ENCODE measurements around the gene C16orf46.
"Not testable (repeated sequence)": the region's sequence is repeated elsewhere in the genome, so short reads cannot be mapped to it uniquely, and the experiment has no call there.

Gene C16orf46, protein sequence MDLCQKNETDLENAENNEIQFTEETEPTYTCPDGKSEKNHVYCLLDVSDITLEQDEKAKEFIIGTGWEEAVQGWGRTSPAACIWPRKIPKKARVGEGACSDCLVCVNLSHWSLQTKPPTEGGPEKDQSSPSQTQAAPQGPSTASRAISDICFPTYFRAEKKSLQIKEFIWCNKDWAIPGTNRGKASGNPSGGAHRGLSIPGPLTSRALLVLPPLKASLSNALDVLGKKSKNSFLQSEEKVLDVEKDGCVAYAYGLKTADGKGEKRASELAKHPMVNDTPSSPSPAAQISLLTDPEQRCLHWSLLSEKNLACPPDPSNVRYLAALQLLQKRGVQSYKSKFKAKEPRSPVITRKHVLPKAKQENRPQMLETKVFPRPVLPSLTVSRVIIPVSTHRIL

DNA sequence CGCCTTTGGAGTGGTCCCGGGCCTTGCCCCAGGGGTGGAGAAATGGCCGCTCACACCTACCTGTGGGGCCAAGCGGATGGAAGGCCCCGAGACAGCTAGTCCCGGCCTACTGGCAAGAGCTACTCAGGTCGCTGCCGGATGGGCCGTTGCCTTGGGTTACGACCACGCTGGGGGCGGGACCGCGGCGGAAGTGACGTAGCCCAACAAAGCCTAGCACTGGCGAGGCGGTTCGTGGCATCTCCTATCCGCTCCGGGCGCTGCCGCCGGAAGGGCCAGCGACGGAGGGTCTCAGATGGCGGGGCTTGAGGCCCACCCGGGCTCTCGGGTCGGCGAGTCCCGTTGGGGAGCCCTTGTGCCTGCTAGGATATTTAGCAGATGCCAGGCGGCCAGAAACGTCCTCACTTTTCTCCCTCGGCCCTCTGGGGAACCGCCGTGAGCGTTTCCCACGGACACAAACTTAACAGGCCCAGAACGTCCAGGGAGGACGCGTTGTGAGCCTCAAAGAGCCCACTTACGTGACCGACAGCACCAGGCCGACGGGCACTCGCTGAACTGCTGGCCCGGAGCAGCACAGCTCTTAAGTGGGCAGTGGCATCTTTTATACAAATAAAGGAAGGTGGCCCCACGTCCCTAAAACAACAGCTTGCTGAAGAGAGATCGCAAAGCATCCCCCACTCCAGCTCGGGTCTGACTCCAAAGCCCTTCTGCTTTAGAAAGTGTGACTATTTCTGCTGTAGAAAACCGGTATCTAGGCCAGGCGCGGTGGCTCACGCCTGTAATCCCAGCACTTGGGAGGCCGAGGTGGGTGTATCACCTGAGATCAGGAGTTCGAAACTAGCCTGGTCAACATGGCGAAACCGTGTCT is at the start of gene C16orf46:
TSS of gene C16orf46 (minus strand) at position 163 of the 865 bp plus-strand sequence. CDS start 13,283 bp downstream, outside the sequence.
- DNase-seq = peak; percentile 88

DNA sequence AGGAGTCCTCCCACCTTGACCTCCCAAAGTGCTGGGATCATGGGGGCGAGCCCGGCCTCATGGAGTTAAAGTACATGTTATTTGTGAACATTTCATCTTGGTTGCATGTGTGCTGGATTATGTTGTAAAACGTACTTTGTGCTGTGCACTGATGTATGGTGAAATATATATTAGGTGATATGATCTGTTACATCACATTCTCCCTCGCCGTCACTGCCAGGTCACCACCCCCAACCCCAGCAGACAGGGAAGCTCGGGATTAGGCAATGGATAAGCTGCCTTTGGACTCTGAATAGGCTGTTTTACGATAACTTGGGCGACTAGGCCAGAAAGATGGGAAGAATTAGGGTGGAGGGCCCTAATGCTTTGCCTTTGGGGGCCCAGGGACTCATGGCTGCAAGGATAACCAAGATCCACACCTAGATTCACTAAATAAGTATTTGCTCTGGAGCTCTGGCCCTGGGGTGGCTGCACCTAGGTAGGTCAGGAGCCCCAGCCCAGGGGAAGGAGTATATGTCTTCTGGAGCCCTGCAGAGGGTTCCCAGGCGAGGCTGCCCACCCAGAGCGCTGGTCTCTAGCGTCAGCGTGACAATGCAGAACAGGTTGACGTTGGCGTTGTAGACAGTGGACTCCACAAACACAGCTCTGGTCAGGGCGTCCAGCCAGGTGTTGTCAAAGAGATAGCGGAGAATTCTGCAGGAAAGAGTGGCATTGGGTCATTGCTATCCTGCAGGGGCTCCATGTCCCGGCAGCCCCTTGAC is 46.2 kb upstream of the C16orf46 start:
- no peak for DNase-seq

DNA sequence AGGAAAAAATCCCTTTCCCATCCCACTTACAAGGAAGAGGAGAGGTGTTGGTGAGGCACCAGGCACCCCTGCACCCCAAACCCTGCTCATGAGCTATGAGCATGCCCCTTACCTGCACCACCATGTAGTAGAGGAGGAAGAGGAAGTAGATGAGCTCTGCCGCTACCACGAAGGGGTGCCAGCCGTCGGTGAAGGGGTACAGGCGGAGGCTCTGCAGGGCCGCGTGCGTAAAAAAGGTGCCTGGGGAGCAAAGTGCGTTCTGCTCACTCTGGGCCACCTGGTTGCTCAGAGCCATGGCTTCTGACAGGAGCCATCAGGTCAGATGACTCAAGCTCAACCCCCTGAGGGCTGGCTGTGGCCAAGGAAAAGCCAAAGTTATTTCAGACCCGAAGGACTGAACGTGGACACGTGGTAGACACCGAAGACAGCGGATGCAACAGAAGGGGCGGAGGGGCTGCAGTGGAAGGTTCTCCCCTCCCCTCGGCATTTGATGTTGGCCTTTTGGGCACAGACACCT is 44.5 kb upstream of the C16orf46 start:
- no peak for DNase-seq

DNA sequence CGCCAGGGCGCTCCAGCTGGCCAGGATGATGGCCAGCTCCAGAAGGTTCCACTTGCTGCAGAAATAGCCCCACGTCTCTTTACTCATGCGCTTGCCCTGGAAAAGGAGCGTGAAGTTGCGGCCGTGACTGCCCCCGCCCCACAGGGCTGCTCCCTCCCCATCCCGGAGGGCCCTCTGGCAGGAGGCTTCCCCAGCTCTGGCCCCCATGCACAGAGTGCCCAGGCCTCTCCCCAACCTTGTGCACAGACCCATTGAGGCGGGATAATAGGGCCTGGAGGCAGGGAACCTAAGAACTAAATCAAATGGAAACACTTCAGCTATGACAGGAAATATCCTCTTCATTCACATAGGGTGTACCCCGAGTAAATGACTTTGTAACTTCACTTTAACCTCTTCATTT is 40.4 kb upstream of the C16orf46 start:
- no peak for DNase-seq

DNA sequence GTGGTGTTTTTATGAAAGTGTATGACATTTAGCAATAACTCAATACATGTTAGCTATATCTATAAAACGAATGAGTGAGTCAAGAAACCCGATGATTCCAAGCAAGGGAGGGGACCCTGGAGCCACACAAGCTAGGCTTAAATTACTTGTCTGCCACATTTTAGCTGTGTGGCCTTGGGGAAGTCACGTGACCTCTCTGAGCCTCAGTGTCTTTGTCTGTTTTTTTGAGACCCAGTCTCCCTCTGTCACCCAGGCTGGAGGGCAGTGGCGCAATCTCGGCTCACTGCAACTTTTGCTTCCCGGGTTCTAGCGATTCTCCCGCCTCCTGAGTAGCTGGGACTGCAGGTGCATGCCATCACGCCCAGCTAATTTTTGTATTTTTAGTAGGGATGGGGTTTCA is 39.2 kb upstream of the C16orf46 start:
- DNase-seq = no peak

DNA sequence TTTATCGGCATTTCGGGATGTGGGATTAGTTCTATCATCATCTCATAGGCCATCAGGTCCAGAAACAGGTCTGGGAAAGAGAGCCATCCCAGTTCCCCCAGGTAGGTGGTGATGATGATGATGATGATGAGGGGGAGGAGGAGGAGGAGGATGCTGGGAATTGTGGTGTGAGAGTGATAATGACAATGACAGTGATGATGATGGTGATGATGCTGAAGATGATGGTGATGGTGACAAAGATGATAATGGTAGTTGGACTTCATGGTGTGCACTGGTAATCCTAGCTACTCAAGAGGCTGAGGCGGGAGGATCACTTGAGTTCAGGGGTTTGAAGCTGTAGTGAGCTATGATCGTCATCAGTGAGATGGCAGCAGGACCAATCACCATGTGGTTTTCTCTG is 35.4 kb upstream of the C16orf46 start:
- no peak for DNase-seq

DNA sequence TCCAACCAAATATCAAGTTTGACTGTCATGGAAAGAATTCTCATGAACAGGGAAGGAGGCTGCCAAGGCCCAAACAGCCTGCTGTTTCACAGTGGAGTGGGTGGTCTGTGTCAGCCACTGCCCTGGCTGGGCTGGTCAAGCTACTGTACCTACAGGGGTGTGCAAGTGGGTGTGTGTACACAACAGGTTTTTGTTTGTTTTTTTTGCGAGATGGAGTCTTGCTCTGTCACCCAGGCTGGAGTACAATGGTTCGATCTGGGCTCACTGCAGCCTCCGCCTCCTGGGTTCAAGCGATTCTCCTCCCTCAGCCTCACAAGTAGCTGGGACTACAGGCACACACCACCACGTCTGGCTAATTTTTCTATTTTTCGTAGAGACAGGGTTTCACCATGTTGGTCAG is 32.2 kb upstream of the C16orf46 start:
- not testable (repeated sequence) for DNase-seq

DNA sequence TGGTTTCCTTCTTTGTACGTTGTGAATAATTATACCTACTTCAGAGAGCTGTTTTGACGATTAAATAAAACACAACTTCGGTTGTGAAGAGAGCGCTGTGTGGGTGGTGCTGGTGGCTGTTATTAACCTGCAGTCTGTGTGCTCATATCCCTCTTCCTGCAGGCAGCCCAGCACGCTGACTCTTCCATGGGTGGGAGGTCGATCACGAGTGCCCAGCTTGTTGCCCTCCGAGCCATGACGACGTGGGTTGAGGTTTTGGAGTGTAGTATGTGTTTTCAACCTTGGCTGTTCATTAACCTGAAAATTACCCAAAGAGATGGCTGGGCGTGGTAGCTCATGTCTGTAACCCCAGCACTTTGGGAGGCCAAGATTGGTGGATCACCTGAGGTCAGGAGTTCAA is 30.5 kb upstream of the C16orf46 start:
- no peak for DNase-seq

DNA sequence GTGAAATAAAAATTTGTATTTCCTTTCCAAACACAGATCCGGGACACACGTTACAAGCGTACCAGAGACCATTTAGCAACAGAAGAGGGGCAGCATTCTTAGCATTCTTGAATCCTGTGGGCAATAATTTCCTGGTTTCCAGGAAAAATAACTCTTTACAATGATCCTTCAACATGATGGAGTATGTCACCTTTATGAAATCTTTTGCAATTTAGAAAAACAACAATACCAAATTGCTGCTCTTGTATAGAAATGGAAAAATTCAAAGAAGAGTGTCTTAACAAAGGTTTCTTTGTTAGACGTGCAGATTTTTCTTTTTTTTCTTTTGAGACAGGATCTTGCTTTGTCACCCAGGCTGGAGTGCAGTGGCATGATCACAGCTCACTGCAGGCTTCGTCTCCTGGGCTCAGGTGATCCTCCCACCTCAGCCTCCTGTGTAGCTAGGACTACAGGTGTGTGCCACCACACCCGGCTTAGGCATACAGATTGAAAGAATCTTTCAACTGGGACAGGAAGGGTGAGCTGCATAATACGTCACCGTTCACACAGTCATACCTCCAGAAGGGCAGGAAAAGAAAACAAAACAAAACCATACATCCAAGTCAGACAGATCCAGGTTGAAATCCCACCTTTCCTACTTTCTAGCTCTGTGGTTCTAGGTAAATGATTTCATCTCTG is 29.9 kb upstream of the C16orf46 start:
- no peak for DNase-seq

DNA sequence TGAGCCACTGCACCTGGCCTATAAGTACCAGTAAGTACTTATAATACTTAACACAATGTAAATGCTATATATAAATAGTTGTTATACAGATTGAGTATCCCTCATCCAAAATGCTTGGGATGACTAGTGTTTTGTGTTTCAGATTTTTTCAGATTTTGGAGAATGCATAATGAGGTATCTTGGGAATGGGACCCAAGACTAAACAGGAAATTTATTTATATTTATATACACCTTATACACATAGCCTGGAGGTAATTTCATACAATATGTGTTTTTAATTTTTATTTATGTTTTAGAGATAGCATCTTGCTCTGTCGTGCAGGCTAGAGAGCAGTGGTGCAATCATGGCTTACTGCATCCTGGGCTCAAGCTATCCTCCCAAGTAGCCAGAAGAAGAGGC is 28.9 kb upstream of the C16orf46 start:
- no peak for DNase-seq

DNA sequence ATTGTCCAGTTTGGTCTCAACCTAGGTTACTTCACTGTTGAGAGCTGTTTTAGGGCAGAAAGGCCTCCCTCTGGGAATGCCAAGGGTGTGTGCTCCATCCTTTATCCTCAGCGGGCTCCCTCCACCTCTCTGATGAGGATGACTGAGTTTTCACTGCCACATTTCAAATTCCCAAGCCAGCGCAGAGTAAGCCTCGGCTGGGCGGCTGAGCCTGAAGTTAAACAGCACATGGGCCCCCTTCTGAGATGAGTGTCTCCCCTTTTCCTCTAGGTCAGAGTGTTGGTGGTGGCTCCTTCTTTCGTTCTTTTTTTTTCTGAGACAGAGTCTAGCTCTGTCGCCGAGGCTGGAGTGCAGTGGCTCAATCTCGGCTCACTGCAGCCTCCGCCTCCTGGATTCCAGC is 24.7 kb upstream of the C16orf46 start:
- no peak for DNase-seq

DNA sequence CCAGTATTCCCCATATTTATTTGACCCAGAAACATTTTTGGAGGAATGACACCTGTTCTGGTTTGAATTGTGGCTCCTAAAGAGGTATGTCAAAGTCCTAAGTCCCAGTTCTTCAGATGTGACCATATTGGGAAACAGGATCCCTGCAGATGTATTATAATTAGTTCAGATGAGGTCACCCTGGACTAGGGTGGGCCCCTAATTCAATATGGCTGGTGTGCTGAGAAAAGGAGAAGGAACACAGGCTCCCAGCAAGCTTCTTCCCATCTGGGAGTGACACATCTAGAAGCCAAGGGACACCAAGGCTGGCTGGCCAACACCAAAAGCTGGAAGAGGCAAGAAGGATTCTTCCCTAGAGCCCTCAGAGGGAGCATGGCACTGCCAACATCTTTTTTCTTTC is 22.9 kb upstream of the C16orf46 start:
- DNase-seq = no peak

DNA sequence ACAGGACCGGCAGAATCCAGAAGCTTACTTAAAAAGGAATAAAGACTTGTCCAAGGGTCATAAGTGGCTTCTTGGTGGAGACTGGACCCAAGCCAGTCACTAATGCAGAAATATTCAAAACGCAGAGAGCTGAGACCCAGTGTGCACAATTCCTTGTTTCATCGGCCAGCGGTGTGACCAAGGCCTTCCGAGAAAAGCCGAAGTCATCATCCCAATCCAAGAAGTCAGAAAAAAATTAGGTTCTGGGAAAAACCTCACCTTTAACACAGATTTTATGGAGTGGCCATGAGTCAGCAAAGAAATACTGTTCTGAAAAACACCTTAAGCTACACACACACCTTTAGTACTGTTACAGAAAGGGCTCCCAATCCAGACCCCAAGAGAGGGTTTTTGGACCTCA is 20.2 kb upstream of the C16orf46 start:
- DNase-seq = no peak

DNA sequence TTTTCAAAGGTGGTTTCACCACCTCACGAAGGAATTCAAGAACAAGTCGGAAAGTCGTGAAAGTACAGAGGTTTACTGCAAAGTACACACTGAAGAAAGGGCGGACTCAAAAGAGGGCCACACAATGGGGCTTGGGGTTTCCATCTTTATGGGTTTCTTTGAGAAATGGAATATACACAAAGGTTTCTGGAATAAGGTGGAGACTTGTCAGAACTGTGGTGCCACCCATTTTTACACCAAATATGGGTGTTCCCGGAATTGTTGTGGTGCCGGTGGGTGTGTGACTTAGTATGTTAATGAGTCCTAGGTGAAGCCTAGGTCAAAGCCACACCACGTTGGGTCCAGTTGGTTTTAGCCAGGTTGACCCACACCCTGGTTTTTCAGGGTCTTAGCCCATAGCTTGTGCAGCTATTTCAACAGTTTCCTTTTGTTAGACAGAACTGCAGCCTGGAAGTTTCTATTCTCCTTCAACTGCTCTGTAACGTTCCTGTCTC is 19.7 kb upstream of the C16orf46 start:
- DNase-seq = no peak

DNA sequence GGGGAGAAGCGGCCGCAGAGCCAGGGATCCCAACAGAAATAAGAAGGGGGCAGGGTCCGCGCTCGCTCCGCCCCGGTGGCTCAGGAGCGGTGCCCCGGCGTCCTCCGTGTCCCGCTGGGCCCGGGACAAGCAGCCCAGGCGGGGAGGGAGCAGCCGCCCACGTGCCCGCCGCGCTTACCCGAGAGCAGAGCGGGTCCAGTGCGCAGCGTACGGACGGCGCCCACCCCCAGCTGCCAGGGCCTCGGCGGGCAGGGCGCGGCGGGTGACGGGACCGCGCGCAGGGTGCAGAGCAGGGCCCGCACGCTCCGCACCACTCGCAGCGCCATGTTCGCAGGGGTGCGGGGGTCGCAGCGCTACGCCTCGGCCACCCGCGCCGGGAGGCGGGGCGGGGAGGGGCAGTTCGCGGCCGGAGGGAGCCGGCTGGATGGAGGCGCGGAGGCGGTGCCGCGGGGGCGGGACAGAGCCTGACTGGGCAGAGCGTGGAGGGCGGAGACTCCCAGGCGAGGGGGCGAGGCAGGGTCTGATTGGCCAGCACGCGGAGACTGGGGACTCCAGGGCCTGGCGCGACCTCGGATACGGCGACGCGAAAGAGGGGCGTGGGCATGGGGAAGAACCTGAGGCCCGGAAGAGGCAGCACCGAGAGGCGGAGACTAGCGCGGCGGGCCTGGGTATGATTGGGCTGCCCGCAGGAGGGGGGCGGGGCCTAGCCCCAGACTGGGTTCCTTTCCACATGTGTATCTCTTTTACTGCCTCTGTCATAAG is 19.1 kb upstream of the C16orf46 start, which contains the start of gene GCSH:
TSS of gene GCSH (minus strand) at position 443 of the 762 bp plus-strand sequence. CDS start at position 326, 117 bp downstream.
- DNase-seq = peak; percentile 97

DNA sequence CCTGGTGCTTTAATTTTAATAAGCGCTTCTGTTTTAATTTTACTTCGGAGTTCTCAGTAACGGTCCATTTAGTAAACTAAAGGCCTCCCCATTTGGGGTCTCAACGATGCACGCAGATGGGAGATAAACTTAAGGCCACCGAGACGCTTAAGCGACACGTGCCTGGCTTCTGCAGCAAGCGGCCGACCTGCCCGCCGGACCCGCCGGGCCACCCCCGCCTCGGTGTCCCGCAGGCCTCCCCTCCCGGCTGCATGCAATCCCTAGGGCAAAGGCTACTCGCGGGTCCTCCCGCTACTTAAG is 18.6 kb upstream of the C16orf46 start:
- no peak for DNase-seq

DNA sequence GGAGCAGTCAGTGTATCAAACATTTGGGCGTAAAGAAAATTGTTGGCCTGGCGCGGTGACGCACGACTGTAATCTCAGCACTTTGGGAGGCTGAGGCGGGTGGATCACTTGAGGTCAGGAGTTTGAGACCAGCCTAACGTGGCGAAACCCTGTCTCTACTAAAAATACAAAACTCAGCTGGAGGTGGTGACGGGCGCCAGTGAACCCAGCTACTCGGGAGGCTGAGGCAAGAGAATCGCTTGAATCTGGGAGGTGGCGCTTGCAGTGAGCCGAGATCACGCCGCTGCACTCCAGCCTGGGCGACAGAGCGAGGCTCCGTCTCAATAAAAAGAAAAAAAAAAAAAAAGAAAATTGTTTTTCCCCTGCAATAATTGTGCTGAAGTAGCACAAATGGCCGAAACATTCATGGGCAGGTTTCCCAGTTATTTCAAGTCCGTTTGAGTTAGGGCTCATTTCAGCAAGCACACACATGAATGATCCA is 17.8 kb upstream of the C16orf46 start:
- DNase-seq = no peak

DNA sequence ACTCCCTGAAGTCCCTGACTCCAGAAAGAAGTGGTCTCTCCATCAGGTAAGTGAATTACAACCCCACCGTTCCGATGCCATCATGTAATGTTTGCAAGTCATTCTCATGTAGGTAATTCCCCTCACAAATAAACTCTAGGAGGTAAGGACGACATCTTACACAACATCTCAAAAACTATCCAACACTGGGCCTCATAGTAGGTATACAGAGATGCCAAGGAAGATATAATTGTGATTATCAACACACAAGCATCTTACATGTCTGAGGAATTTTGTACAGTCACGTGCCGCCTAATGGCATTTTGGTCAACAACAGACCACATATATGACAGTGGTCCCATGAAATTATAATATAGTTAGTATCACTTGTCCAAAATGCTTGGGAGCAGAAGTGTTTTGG is 11.8 kb upstream of the C16orf46 start:
- DNase-seq = no peak

DNA sequence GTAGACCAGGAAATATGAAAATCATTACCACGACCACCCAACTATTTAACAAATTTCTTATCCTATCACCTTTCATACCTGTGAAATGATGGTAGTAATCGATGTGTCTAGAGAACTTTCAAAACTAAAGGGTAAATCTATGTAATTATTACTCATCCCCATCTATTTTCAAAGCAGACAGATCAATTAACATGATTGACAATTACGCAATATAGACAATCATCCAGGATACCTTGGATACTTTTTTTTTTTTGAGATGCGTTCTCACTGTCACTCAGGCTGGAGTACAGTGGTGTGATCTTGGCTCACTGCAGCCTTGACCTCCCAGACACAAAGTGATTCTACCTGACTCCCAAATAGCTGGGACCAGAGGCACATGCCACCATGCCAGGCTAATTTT is 4.0 kb upstream of the C16orf46 start:
- no peak for DNase-seq

DNA sequence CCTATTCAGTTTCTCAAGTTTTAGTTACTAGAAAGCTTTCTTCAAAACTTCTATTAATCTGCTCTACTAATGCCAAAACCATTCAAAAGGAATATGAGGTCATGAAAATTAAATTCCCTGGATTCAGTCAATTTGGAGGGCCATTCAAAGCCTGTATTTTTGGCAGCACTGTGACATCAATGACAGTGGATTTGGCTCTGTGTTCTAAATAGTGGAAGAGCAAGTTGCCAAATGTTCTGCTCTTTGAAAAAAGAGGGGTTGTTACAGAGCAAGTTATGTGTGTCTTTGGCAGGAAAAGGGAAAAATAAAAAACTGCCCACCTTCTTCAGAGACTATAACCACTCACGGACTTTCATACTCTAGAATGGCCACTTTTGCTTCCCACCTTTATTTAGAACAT is 3.2 kb upstream of the C16orf46 start:
- no peak for DNase-seq

DNA sequence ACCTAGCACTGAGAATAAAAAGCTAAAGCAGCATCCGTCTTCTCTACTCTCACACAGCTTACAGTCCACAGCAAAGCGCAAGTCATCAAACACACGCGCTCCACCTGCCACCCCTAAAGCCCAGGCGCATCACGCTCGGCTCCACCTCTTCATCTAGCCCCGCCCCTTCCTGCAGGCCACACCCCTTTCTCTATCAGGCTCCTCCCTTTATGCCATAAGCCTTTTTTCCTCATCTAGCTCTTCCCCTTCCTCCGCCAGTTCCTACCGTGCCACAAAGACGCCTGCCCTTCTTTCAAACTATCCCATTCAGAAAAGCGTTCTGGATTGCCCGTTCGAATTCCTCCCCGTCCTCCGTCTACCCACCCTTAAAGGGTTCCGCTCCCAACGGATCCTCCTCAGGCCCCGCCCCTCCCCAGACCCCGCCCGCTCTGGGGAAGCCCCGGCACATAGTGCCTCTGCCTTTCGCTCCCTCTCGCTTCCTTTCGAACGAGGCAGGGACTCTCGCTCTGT is 417 bp downstream of the C16orf46 start:
- DNase-seq = peak; percentile 88
